Lower leg skin (tissue), 3 donors: ENCODE results near the gene RRP1B.

Experiments used
- POLR2A ChIP-seq, 2 donors: fragments of 450-650 bp; IDR thresholded peaks; one replicate each; pipeline ENCODE4 v1.6.1; 2016 to 2017; ENCODE audit warnings: antibody characterized with exemption in 2 of 2, mild to moderate bottlenecking in 1 of 2, moderate library complexity in 1 of 2
- TF ChIP-seq, protein P1 (sequence below), 3 donors: fragments of 450-650 bp; IDR thresholded peaks; one replicate each; pipeline ENCODE4 v1.5.1; 2016; ENCODE audit warnings: antibody characterized with exemption in 3 of 3, mild to moderate bottlenecking in 3 of 3, moderate library complexity in 2 of 3

DNA sequence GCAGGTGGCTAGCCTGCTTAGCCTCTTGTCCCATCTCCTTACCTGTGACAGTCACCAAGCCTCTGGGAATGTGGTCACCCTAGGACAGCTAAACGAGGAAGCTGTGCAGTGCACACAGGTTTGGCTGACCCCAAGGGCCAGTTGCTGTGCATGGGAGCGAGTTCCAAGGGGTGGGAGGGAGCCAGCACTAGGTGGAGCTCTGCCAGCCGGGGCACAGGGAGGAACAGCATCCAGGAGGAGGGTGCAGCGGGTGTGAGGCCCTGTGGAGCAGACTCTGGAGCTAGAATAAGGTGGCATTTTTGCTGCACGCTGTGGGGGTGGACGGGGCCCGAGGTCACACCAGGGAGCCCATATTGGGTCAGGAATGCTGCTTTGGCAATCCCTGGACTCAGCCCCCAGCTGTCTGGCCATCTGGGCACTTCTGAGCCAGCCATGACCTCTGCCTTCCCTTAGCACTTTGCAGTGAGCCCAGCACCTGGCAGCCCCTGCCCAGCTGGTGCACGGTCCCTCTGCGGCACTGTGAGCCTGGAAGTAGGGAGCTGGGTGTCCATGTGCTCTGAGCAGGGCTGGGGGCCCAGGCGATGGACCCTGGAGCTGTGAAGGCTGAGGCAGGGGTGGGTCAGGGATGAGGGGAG, 68.3 kb downstream of the RRP1B start:
- TF ChIP-seq POLR2A (IDR thresholded peaks at IDR 0.05): no peak
- TF ChIP-seq, protein P1, sequence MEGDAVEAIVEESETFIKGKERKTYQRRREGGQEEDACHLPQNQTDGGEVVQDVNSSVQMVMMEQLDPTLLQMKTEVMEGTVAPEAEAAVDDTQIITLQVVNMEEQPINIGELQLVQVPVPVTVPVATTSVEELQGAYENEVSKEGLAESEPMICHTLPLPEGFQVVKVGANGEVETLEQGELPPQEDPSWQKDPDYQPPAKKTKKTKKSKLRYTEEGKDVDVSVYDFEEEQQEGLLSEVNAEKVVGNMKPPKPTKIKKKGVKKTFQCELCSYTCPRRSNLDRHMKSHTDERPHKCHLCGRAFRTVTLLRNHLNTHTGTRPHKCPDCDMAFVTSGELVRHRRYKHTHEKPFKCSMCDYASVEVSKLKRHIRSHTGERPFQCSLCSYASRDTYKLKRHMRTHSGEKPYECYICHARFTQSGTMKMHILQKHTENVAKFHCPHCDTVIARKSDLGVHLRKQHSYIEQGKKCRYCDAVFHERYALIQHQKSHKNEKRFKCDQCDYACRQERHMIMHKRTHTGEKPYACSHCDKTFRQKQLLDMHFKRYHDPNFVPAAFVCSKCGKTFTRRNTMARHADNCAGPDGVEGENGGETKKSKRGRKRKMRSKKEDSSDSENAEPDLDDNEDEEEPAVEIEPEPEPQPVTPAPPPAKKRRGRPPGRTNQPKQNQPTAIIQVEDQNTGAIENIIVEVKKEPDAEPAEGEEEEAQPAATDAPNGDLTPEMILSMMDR (IDR thresholded peaks at IDR 0.05): no peak
